GM23338 (cell line): ENCODE results near the gene ECT2.

ENCODE experiments used
- CREB1 ChIP-seq: fragments of 250-450 bp; sonication (Bioruptor Pico); IDR thresholded peaks from 2 replicates; pipeline ENCODE4 v1.5.0; 2020; ENCODE audit warnings: low read depth, mild to moderate bottlenecking, moderate library complexity
- ETS1 ChIP-seq: IDR thresholded peaks from 2 replicates; pipeline ENCODE4 v1.6.1; 2016; ENCODE audit warnings: antibody characterized with exemption
- EZH2 ChIP-seq: fragments of 200-600 bp; sonication (generic); IDR thresholded peaks from one replicate; pipeline ENCODE4 v1.8.0; 2017; ENCODE audit warnings: antibody characterized with exemption, mild to moderate bottlenecking, low read depth; ENCODE audit not compliant: unreplicated experiment
- EZH2phosphoT487 ChIP-seq: fragments of 200-600 bp; sonication (generic); IDR thresholded peaks from one replicate; pipeline ENCODE4 v1.8.1; 2018; ENCODE audit warnings: antibody characterized with exemption; ENCODE audit not compliant: unreplicated experiment
- JUNB ChIP-seq: IDR thresholded peaks from one replicate; pipeline ENCODE4 v1.6.1; 2016; ENCODE audit warnings: antibody characterized with exemption; ENCODE audit not compliant: unreplicated experiment
- NANOG ChIP-seq: IDR thresholded peaks from 2 replicates; pipeline ENCODE4 v1.6.1; 2016; ENCODE audit warnings: antibody characterized with exemption, borderline replicate concordance
- POLR2AphosphoS5 ChIP-seq: IDR thresholded peaks from 2 replicates; pipeline ENCODE4 v1.6.1; 2016; ENCODE audit warnings: antibody characterized with exemption, low read depth
- REST ChIP-seq: IDR thresholded peaks from one replicate; pipeline ENCODE4 v1.6.1; 2018; ENCODE audit warnings: antibody characterized with exemption; ENCODE audit not compliant: unreplicated experiment
- STAT1 ChIP-seq: IDR thresholded peaks from one replicate; pipeline ENCODE4 v1.6.1; 2016; ENCODE audit warnings: antibody characterized with exemption; ENCODE audit not compliant: unreplicated experiment
- ZNF114 ChIP-seq: fragments of 250-450 bp; sonication (Bioruptor Pico); IDR thresholded peaks from 2 replicates; pipeline ENCODE4 v1.5.0; 2020; ENCODE audit warnings: mild to moderate bottlenecking, moderate library complexity
- TF ChIP-seq, protein P1 (sequence below), 2 experiments: fragments of 200-600 bp in 1 of 2; sonication (generic) in 1 of 2; conservative IDR thresholded peaks; 2 replicates each; pipeline versions ENCODE4 v1.5.1 to v1.6.1; 2016 to 2017; ENCODE audit warnings: antibody characterized with exemption in 2 of 2, low read depth in 2 of 2, mild to moderate bottlenecking in 2 of 2, moderate library complexity in 1 of 2

DNA sequence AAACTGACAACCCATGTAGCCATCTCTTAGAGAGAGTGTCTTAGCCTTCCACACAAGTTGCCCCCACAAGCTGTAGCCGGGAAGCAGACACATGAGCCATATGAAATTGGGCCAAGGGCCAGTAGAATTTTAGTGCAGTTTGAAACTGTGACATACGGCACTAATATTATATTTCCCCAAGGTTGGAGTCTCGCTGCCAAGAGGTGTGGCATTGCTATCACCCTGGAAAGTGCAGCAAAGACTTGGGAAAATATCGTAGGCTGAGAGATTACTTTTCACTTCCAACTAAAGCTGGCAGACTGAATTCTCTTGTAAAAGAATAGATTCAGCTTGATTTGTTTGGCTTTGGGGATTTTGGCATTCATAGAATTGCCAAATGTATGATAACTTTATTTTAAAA is 89.2 kb downstream of the ECT2 start:
- TF ChIP-seq, protein P1, sequence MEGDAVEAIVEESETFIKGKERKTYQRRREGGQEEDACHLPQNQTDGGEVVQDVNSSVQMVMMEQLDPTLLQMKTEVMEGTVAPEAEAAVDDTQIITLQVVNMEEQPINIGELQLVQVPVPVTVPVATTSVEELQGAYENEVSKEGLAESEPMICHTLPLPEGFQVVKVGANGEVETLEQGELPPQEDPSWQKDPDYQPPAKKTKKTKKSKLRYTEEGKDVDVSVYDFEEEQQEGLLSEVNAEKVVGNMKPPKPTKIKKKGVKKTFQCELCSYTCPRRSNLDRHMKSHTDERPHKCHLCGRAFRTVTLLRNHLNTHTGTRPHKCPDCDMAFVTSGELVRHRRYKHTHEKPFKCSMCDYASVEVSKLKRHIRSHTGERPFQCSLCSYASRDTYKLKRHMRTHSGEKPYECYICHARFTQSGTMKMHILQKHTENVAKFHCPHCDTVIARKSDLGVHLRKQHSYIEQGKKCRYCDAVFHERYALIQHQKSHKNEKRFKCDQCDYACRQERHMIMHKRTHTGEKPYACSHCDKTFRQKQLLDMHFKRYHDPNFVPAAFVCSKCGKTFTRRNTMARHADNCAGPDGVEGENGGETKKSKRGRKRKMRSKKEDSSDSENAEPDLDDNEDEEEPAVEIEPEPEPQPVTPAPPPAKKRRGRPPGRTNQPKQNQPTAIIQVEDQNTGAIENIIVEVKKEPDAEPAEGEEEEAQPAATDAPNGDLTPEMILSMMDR (conservative IDR thresholded peaks at IDR 0.05; ENCODE audit: low read depth in 2 of 2) = no peak
- no peak for TF ChIP-seq POLR2AphosphoS5
- no peak for TF ChIP-seq REST
- TF ChIP-seq EZH2 = no peak
- TF ChIP-seq EZH2phosphoT487 = no peak
- TF ChIP-seq ZNF114 = no peak
- no peak for TF ChIP-seq NANOG
- no peak for TF ChIP-seq ETS1
- no peak for TF ChIP-seq JUNB
- no peak for TF ChIP-seq STAT1
- no peak for TF ChIP-seq CREB1 (CRISPR knock-in tag)
